NCI-H187 treated with DMSO at 0.1 percent for 48 hours (cell line): Measurements from ENCODE around the gene GOLGA1.
"Not testable (repeated sequence)": the region's sequence is repeated elsewhere in the genome, so short reads cannot be mapped to it uniquely, and the experiment has no call there.

Experiments
- DNase-seq: peaks from one replicate; lab custom pipeline; 2025; lab: John Stamatoyannopoulos, UW

The GOLGA1 gene

GRCh38 chr9:124940894-124941678, at the start of gene GOLGA1:
Gene GOLGA1, minus strand, starts transcription at chr9:124941083. Its CDS starts 2,372 bp downstream, at chr9:124938711.
- DNase-seq: peak; percentile 38

- no peak for DNase-seq
Measured at GRCh38 chr9:124983698-124984097, 42.8 kb upstream of the GOLGA1 start.

- DNase-seq: no peak
Measured at GRCh38 chr9:124980431-124980830, 39.5 kb upstream of the GOLGA1 start.

- no peak for DNase-seq
Measured at GRCh38 chr9:124975131-124975530, 34.2 kb upstream of the GOLGA1 start.

- no peak for DNase-seq
Measured at GRCh38 chr9:124973807-124974206, 32.9 kb upstream of the GOLGA1 start.

GRCh38 chr9:124972241-124972770, 31.4 kb upstream of the GOLGA1 start:
- DNase-seq: no peak

- DNase-seq: no peak
Measured at GRCh38 chr9:124969401-124969800, 28.5 kb upstream of the GOLGA1 start.

GRCh38 chr9:124968238-124968637, 27.4 kb upstream of the GOLGA1 start:
- DNase-seq: no peak

- DNase-seq: not testable (repeated sequence)
Measured at GRCh38 chr9:124965775-124966568, 25.1 kb upstream of the GOLGA1 start.

GRCh38 chr9:124964604-124965003, 23.7 kb upstream of the GOLGA1 start:
- DNase-seq: no peak

- DNase-seq: no peak
Measured at GRCh38 chr9:124964056-124964455, 23.2 kb upstream of the GOLGA1 start.

- no peak for DNase-seq
Measured at GRCh38 chr9:124960409-124960752, 19.5 kb upstream of the GOLGA1 start.

GRCh38 chr9:124959671-124960408, 19.0 kb upstream of the GOLGA1 start:
- DNase-seq: not testable (repeated sequence)

- no peak for DNase-seq
Measured at GRCh38 chr9:124954255-124954654, 13.4 kb upstream of the GOLGA1 start.

- no peak for DNase-seq
Measured at GRCh38 chr9:124950050-124950718, 9.3 kb upstream of the GOLGA1 start.

- no peak for DNase-seq
Measured at GRCh38 chr9:124949387-124949786, 8.5 kb upstream of the GOLGA1 start.

GRCh38 chr9:124947727-124948391, 7.0 kb upstream of the GOLGA1 start:
- no peak for DNase-seq

GRCh38 chr9:124946167-124946566, 5.3 kb upstream of the GOLGA1 start:
- DNase-seq: no peak

GRCh38 chr9:124941679-124942561, 1.0 kb upstream of the GOLGA1 start:
- DNase-seq: no peak

GRCh38 chr9:124940521-124940893, 376 bp downstream of the GOLGA1 start:
- DNase-seq: peak; percentile 7
